DMS79 (cell line): ENCODE results near the gene ORMDL3.
"Not testable (repeated sequence)": the region's sequence is repeated elsewhere in the genome, so short reads cannot be mapped to it uniquely, and the experiment has no call there.

ENCODE experiments used
- DNase-seq: peaks from one replicate; lab custom pipeline; 2025; lab: John Stamatoyannopoulos, UW

The ORMDL3 gene

GRCh38 chr17:39924691-39925055, 2.7 kb downstream of the ORMDL3 start:
- no peak for DNase-seq

DNA sequence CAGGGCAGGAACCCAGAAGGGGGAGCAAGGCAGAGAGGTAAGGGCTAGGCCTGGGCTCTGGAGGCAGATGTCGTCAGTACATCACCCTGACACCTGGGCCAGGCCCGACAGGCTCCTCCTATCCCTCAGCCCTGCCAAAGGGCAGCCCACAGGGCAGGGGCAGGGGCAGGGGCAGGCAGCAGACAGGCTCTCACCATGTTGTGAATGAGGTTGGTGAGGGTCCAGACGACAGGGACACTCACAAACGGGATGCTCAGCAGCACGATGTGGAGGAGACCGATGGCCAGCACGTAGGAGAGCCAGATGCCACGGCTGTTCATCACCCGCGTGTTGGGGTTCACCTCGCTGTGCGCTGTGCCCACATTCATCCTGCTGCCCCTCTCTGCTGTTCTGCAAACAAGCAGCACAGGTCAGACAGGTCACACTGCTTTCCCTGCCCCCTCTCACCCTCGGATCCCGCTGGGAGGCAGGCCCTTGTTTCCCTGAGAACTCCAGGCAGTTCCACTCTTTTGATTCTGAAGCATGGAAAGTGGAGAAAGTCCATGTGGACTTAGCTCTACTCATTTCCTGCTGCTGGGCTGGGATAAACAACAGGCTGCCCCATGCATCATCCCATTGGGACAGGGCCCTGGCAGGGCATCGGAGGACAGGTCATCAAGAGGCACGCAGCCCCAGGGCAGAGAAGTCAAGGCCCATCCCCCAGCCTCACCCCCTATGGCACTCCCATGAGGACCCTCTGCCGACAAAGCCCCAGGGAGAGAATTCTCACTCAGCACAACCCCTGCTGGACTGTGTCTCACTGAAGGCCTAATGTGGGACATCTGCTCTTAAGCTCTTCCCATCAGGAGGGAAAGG, 3.3 kb downstream of the ORMDL3 start:
- no peak for DNase-seq

DNA sequence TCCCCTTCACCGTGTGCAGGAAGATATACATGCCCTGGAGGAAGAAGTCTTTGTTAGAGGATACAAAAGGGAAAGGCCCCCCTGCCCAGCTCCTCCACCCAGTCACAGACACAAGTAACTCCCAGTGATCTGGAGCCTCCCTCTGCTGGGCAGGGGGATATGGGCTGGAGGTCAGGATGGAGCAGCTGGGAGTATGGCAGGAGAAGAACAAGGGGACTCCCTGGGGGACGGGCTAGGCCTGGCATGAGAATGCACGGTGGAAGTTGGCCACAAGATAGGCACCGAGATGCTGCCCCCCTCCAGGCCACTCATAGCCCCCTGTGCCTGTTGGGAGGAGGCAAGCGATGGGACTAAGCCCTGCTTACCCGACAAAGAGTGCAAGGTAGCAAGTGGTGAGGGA, 4.2 kb downstream of the ORMDL3 start:
- no peak for DNase-seq

GRCh38 chr17:39922006-39922405, 5.4 kb downstream of the ORMDL3 start:
- DNase-seq = no peak

DNA sequence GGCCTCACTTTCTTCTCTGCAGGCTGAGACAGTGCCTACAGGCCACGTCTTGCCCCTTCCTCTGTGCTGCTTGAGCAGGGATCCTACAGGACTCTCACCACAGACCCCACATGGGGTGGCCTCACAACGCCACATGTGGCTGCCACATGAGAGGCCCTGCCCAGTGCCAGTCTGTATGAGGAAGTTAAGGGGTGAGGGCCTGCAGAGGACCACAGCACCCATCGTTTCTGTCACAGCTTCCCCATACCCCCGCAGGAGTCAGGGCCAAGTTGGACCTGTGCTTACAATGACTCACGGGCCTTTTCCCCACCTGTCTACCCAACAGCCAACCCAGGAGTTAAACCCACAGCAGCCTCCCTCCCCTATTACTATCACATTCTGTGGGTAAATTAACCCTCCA, 6.1 kb downstream of the ORMDL3 start:
- no peak for DNase-seq

DNA sequence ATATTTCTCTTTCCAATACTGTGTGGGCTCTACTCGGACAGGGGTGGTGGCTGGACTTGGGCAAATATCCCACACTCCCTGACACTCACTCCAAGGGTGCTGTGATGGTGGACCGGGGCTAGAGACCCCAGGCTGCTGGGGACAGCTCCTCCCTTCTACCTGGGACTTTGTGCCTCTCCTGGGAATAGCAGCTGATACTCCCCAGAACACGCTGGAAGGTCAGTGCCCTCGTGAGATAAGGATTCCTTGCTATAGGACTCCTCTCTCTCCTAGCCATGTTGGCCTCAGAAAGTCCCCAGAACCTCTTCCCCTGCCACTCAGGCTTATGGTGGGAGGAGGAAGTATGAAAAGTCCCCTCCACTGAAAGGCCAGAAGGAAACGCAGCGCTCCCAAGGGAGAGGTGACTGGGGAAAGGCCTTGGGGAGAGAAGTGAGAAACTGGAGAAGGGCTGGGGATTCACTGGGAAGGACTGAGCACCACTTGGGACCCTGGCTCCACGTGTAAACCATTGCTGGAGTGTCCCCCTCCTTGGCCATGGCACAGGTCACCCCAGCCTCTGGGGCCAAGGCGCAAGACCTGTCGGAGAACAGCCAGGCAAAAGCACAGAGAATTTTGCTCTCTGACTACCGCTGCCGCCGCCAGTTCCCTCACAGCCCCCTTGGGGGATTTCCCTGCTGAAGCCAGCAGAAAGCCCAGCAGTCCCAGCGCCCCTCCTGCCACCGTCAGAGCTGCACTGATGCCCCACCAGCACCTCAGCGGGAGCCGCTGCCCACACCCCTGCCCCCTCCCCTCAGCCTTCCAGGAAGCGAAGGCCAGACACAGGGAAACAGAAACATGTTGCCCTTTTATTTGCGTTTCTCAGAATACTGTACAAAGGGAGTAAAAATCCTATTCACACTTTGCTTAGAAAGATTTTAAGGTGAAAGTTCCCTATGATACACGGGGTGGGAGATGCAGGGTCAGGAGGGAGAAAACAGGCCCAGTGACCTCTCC, 6.9 kb downstream of the ORMDL3 start:
- no peak for DNase-seq

- no peak for DNase-seq
Measured at GRCh38 chr17:39919087-39919683, 8.2 kb downstream of the ORMDL3 start.

GRCh38 chr17:39916918-39917317, 10.5 kb downstream of the ORMDL3 start:
- no peak for DNase-seq

- peak; percentile 89 for DNase-seq
Measured at GRCh38 chr17:39915559-39915958, 11.8 kb downstream of the ORMDL3 start.

DNA sequence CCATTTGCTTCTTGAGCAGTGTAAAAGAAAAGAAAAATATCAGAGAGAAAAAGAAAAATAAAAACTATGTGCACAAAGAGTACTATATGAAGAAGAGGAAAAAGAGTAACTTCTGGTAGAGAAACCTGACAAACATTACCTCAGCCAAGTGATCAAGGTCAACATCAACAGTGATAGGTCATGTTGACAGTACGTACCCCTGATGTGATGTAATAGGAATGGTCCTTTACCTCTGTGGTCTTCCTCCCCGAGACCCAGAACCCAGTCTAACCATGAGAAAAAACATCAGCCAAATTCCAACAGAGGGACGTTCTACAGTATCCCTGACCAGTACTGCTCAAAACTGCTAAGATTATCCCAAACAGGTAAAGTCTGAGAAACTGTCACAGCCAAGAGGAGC, 13.4 kb downstream of the ORMDL3 start:
- no peak for DNase-seq

- DNase-seq = no peak
Measured at GRCh38 chr17:39908789-39909352, 18.5 kb downstream of the ORMDL3 start.

- DNase-seq = no peak
Measured at GRCh38 chr17:39904990-39905288, 22.5 kb downstream of the ORMDL3 start.

DNA sequence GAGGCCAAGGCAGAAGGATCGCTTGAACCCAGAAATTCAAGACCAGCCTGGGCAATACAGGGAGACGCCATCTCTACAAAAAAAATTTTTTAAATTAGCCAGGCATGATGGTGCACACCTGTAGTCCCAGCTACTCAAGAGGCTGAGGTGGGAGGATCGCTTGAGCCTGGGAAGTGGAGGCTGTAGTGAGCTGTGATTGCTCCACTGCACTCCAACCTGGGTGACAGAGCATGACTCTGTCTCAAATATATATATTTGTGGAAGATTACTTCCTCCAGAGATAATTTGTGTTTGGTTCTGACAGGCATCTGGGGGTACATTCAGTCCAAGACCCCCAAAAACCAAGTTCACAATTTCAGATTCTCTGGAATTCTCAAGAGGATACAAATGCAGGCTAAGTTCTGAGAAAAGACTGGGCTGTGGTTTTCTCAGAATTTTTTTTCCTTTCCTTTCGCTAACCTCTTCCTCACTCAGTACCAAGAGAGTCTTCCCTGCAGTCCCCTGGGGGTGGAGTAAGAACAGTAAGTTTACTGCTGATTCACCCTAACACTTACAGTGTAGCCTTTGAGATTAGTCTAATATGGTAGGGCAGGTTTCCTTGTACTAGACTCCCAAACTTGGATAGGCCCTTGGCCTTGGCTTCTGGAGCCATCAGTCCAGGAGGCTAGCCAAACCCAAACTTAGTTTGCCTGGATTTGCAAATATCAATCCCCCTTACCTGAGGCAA, 24.1 kb downstream of the ORMDL3 start:
- DNase-seq = no peak

- DNase-seq = not testable (repeated sequence)
Measured at GRCh38 chr17:39902027-39902426, 25.4 kb downstream of the ORMDL3 start.

DNA sequence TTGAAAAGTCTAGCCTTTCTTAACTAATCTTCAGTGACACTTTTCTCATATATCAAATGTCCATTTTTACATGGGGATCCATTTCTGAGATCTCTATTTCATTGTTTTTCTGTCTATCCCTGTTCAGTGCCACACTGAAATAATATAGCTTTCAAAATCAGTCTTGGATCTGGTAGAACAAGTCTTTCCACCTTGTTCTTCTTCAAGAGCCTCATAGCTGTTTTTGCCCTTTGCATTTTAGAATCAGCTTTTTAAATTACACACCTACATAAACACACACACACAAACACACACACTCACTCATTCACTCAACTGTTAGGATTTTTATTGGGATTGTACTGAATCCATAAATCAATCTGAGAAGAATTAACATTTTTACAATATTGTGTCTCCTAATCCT, 28.2 kb downstream of the ORMDL3 start:
- DNase-seq = no peak

- no peak for DNase-seq
Measured at GRCh38 chr17:39898088-39898487, 29.3 kb downstream of the ORMDL3 start.

DNA sequence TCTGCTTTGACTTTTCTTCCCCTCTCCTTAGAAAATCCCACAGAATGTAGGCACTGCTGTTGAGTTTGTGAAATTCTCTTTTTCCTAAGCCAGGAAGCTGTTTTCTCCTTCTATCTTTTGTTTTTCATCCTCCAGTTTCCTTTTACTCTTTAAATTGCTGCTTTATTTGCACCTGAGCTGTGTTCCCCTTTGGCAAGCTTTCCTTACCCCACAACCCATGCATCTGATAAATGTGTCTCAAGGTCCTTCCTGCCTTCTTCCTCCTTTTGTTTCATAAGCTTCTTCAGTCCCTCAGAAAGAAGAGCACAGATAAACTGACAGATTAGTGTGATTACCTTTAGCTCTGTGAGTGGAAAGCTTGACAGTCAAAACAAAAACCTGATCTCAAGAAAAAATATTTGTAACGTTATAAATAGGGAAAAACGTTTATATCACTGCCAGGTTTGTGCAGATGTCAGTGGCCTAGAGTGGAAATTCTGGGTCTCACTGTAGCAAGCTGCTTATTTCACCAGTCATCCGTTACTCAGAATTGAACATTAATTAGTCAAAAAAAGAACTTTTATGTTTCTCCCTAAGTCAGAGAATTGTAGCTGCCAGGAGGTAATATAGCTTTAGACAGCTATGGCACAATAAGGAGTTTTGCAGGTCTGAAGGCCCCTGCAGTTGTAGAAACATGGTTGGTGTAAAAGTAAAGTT, 32.6 kb downstream of the ORMDL3 start:
- DNase-seq = no peak

- no peak for DNase-seq
Measured at GRCh38 chr17:39889200-39889599, 38.2 kb downstream of the ORMDL3 start.

- no peak for DNase-seq
Measured at GRCh38 chr17:39887078-39887477, 40.3 kb downstream of the ORMDL3 start.

DNA sequence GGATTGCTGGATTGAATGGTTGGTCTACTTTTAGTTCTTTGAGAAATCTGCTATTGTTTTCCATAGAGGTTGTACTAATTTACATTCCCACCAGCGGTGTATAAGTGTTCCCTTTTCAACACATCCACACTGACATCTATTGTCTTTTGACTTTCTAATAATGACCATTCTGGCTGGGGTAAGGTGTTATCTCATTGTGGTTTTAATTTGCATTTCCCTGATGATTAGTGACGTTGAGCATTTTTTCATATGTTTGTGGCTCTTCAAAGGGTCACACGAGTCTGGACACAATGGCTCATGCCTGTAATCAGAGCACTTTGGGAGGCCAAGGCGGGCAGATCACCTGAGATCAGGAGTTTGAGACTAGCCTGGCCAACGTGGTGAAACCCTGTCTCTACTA, 41.3 kb downstream of the ORMDL3 start:
- DNase-seq = not testable (repeated sequence)

DNA sequence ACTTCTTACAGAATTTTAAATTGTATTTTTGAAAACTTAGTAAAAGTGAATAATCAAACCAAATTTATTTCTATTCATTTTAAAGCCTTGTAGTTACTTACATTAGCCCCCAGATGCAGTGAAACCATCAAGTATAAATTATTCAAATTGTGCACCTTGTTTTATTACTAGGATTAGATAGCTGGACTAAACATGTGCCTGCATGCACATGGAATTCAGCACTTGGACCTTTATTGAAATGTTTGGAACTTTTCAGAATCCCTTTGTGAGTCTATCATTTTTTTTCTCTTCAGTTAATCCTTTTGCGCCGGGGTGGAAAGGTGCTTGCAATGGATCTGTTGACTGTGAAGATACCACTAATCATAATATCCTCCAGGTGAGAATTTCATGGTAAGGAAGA, 54.6 kb downstream of the ORMDL3 start:
- no peak for DNase-seq
